GM18909 (cell line): ENCODE results near the gene NMUR1.

Experiments used
- ATAC-seq: cut with Tn5 transposase; IDR thresholded peaks from one replicate; pipeline ENCODE4 v1.9.1; 2021; ENCODE audit warnings: mild to moderate bottlenecking; ENCODE audit not compliant: unreplicated experiment, poor library complexity

The NMUR1 gene

DNA sequence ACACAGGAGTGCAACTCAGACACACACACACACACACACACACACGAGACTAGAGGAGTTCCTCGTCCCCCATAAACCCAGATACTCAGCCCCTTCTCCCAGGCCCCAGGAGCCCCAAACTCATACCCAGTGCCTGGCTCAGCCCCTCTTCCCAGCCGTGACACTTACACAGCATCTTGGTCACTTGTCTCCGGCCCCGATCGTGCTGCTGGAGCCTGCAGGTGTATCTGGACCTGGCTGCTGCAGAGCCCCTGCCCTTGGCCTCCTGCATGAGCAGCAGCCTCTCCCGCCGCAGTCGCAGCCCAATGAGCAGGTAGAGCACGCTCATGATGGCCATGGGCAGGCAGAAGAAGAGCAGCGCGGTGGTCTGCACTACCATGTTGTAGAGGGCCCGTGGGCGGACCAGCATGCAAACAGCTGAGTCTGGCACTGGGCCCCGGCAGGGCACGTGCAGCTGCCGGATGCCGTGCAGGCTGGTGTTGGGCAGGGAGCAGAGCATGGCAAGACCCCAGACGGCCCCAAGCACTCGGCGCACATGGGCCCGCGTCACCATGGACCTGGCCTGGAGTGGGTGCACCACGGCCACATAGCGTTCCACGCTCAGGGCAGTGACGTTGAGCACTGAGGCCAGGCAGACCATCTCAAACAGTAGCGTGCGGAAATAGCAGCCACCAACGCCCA lies 2.1 kb downstream of the NMUR1 start:
- no peak for ATAC-seq

- no peak for ATAC-seq
Measured at GRCh38 chr2:231527091-231527395, 3.2 kb downstream of the NMUR1 start.

- no peak for ATAC-seq
Measured at GRCh38 chr2:231526341-231527090, 3.7 kb downstream of the NMUR1 start.

GRCh38 chr2:231525248-231526163 lies 4.7 kb downstream of the NMUR1 start:
- ATAC-seq = no peak

DNA sequence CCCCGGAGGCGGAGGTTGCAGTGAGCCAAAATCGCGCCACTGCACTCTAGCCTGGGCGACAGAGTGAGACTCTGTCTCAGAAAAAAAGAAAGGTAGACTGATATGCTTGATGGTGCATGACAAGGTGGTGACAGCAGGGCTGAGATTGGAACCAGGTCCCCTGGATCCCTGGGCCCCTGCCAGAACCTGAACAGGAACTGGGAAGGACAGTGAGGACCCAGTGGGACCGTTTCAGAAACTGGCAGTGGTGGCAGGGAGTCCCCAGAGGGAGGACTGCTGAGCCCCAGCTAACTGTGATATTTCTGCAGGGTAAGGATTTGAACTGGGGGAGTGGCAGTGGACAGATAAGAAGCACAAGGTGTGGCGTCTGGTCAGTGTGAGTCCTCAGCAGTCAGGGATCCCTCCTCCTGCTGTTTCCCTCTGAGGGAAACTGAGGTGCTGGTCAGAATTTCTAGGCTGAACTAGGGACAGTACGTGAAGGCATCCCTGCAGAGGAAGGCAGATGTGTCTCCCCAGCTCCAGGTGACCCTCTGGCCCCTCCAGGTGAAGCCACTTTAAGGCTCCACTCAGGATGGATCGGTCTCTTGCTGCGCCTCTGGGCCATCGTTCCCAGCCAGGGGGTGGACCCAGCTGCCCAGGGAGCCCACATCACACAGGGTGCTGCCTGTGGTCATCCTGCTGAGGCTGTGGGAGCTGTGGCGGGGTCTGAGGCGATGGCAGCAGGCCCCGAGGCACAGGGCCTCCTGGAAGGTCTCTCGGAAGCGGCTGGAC lies 5.6 kb downstream of the NMUR1 start:
- ATAC-seq = no peak

DNA sequence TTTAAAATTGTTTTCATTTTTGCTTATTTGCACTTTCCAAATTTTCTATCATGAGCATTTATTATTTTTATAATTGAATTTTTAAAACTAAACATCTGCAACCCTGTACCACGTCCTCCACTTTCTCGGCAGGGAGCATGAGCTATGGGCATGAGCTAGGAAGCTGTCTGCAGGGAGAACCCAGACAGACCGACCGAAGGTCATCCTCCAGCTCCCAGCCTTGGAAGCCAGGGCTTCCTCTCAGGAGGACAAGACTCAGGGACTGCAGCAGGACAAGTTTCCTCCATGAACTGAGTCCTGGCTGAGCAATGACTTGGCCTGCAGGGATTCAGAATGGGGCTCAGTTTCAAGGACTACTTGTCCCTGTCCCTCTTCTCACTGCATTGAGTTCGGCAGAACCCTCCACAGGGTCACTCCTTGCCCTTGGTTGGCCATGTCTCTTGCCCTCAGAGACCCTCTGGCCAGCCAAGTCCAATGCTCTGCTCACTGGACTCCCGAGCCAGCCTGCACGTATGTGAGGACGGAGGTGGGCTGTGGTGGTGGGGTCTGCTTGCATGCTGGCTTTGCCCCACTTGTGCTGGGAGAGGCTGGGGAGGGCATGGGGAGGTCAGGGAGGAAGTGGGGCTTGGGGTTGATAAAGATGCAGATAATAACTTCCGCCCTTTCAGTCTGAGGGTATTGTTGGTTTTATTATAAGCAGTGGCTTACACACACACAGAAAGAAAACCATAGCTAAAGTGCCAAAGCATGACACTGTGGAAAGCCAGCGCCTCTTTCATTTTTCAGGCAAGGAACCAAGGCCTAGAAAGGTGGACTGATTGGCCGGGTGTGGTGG lies 6.6 kb downstream of the NMUR1 start:
- ATAC-seq = no peak

GRCh38 chr2:231522418-231523180 lies 7.6 kb downstream of the NMUR1 start:
- no peak for ATAC-seq

- no peak for ATAC-seq
Measured at GRCh38 chr2:231521443-231521842, 8.8 kb downstream of the NMUR1 start.

DNA sequence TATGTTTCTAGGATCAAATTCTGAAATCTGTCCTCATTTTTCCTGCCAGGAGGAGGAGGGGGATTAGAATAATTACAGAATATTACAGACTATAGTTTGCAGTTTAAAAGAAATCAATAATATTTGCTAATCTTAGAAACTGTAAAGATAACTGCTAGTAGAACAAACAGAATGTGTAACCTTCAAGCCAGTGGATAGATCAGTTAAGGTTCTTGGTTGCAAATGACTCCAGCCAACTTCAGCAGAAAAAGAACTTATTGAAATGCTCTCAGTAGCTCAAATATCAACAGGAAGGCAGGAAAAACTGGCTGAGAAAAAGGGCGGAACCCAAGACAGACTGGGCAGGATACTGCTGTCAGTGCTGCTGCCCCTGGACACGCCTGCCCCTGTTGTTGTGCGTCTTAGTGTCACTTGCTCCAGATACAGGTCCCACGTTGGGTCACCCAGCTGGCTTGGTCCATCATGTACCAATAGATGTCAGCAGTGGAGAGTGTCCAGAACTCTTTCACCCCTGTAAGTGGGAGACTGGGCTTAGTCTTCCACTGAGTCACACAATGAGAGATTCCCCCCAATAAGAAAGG lies 10.2 kb downstream of the NMUR1 start:
- ATAC-seq = no peak

GRCh38 chr2:231518771-231519170 lies 11.5 kb downstream of the NMUR1 start:
- ATAC-seq = no peak

DNA sequence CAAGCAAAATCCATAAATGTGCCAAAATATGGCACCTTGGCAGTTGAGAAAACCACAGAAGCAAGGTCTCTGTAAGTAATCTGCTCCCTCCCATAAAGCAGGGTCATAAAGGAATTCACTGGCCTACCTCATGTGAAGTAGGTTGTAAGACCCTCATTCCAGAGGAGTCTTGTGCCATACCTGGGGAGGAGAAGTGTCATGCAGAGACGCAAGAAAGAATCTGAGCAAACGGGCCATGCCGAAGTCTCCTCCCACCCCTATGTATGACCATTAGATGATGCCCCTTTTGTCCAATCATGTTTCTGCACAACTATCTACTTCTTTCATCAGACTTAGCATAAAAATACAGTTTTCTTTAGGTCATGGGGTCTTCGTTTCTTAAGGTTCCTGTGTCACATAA lies 14.6 kb downstream of the NMUR1 start:
- ATAC-seq = no peak

DNA sequence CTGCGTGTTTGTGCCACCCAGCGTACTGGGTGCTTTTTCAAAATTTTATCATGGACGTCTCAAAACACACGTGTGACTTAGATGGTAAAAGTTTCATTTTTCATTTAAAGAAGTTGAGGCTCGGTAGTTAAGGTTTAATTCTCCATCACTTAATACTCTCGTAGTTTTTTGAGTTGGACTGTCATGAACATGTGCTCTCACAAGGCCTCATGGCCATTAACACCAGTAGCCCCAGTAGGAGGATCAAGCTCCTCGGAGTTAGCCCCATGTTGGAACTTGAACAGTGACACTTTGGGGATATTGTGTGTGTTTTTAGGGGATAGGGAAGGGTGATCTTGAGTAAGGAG lies 15.3 kb downstream of the NMUR1 start:
- ATAC-seq = no peak

GRCh38 chr2:231514225-231514950 lies 15.9 kb downstream of the NMUR1 start:
- peak; percentile 99 for ATAC-seq

- no peak for ATAC-seq
Measured at GRCh38 chr2:231513746-231514224, 16.5 kb downstream of the NMUR1 start.

- ATAC-seq = no peak
Measured at GRCh38 chr2:231512222-231512621, 18.0 kb downstream of the NMUR1 start.

DNA sequence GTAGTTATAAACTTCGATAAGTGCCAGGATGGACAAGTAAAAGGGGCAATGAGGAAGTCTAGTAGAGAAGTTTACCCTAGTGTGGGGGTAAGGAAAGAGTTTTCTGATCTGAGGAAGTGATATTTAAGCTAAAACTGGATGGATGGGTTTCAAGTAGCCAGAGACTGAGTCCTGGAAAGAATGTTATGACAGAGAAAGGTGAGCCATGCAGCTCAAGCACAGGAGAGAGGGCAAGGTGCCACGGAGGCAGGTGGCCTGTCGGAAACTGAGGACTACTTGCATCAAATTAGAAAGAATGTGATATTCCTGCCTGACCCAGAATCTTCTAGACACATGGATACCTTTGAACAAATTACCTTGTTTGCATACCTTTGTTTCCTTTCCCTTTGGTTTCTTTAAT lies 26.5 kb downstream of the NMUR1 start:
- no peak for ATAC-seq

DNA sequence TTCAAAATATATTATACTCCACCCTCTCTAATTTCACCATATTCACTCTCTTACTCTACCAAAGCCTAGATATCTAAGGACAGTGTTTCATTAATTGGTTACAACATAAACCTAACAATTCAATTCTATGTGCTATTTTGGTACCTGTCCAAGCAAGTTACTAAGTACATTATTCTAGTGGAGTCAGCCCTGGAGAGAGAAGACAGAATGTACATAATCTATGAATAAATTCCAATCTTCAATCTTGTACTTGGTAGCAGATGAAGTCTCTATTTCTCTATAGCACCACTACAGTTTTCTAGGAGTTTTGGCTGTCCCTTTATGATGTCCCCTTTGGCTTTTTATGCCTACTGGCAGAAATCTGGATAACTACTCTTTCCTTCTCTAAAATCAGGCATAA lies 27.6 kb downstream of the NMUR1 start:
- ATAC-seq = no peak

GRCh38 chr2:231497651-231498050 lies 32.6 kb downstream of the NMUR1 start:
- no peak for ATAC-seq
